ENCODE data around the gene SPSB2.

- TF ChIP-seq, protein P1, sequence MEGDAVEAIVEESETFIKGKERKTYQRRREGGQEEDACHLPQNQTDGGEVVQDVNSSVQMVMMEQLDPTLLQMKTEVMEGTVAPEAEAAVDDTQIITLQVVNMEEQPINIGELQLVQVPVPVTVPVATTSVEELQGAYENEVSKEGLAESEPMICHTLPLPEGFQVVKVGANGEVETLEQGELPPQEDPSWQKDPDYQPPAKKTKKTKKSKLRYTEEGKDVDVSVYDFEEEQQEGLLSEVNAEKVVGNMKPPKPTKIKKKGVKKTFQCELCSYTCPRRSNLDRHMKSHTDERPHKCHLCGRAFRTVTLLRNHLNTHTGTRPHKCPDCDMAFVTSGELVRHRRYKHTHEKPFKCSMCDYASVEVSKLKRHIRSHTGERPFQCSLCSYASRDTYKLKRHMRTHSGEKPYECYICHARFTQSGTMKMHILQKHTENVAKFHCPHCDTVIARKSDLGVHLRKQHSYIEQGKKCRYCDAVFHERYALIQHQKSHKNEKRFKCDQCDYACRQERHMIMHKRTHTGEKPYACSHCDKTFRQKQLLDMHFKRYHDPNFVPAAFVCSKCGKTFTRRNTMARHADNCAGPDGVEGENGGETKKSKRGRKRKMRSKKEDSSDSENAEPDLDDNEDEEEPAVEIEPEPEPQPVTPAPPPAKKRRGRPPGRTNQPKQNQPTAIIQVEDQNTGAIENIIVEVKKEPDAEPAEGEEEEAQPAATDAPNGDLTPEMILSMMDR (IDR thresholded peaks at IDR 0.05) = no peak
- TF ChIP-seq POLR2AphosphoS5 (IDR thresholded peaks at IDR 0.05) (peak; percentile 79 to 94 (median 82)), POLR2A (IDR thresholded peaks at IDR 0.05) (peak; percentile 83)
Measured at GRCh38 chr12:6904280-6905276, 31.5 kb upstream of the SPSB2 start, which contains the start of gene LRRC23.

All from breast epithelium (tissue), 3 donors.